Esophagus squamous epithelium (tissue), 5 donors: ENCODE results near the gene NFIB. TPM values are rescaled to one million over a fixed set of nuclear protein-coding genes. Genes with fewer than 3 reads are reported as not detected.

Experiments used
- DNase-seq: peaks from one replicate; lab custom pipeline; 2025; lab: John Stamatoyannopoulos, UW
- H3K27ac ChIP-seq, 4 donors: fragments of 200-600 bp; sonication (generic); one replicate each; pipeline ENCODE4 v1.5.1; 2016 to 2019; ENCODE audit warnings: mild to moderate bottlenecking in 1 of 4
- H3K27me3 ChIP-seq, 4 donors: fragments of 200-600 bp; sonication (generic); 1 replicate in 3 of 4; 2 replicates in 1 of 4; pipeline versions ENCODE4 v1.5.1 to v1.6.0; 2017 to 2021; ENCODE audit warnings: antibody characterized with exemption in 1 of 4
- H3K36me3 ChIP-seq, 3 donors: fragments of 200-600 bp; sonication (generic); one replicate each; pipeline ENCODE4 v1.5.1; 2016 to 2019
- H3K4me1 ChIP-seq, 3 donors: fragments of 200-600 bp; sonication (generic); one replicate each; pipeline ENCODE4 v1.5.1; 2017 to 2019
- H3K4me3 ChIP-seq, 4 donors: fragments of 200-600 bp; sonication (generic); 1 replicate in 3 of 4; 2 replicates in 1 of 4; pipeline ENCODE4 v1.5.1; 2016 to 2019; ENCODE audit warnings: mild to moderate bottlenecking in 2 of 4, moderate library complexity in 1 of 4
- H3K9me3 ChIP-seq, 3 donors: fragments of 200-600 bp; sonication (generic); one replicate each; pipeline ENCODE4 v1.5.1; 2016 to 2019
- CTCF ChIP-seq, 6 experiments: fragments of 450-650 bp in 4 of 6; fragments of 200-600 bp in 2 of 6; sonication (generic) in 2 of 6; IDR thresholded peaks; one replicate each; pipeline ENCODE4 v1.5.1; 2016 to 2019; ENCODE audit warnings: antibody characterized with exemption in 6 of 6, mild to moderate bottlenecking in 4 of 6, moderate library complexity in 4 of 6
- POLR2A ChIP-seq, 4 donors: fragments of 450-650 bp; IDR thresholded peaks; one replicate each; pipeline ENCODE4 v1.6.1; 2017; ENCODE audit warnings: antibody characterized with exemption in 4 of 4, mild to moderate bottlenecking in 4 of 4, moderate library complexity in 3 of 4
- WGBS, 2 donors: methylation state at CpG; one replicate each; pipeline ENCODE4 v1.1.5; 2018; 5-methylcytosine and 5-hydroxymethylcytosine counted together
- intact Hi-C: fragments of 100-400 bp; cut with DNase I; formaldehyde crosslinking; loops from one replicate; pipeline ENCODE4 v1.15.0; 2022
- total RNA-seq, 4 donors: library from RNA; depleted of rRNA; stranded (reverse); fragments of >200 nt; gene quantifications; one replicate each; pipeline ENCODE4 v1.1.0, GENCODE V29; 2016
- donor health status: DM: yes; HTN: yes; CAD: no.

The NFIB gene
- total RNA-seq, 4 donors from 2014 or later: 16.8 to 38.1 (median 23.0) TPM

- no peaks in the 10 kb centered on the region for H3K36me3 ChIP-seq
- H3K27ac ChIP-seq: no peak overlapping the region
- no peak overlapping the region for H3K4me3 ChIP-seq
- peaks cover 0 to 45% (median 16%) of the 10 kb centered on the region in 3 donors for H3K4me1 ChIP-seq
- no peak for DNase-seq
- TF ChIP-seq CTCF (IDR thresholded peaks at IDR 0.05): no peak
- TF ChIP-seq POLR2A (IDR thresholded peaks at IDR 0.05): no peak
- H3K27me3 ChIP-seq: no peaks in the 10 kb centered on the region
- intact Hi-C loops: no loop called here
- WGBS, 2 donors: 75 to 100% methylated on average over 1 of the region's 1 CpG
- H3K9me3 ChIP-seq: no peaks in the 10 kb centered on the region
Measured at GRCh38 chr9:14218253-14218652, 95.7 kb downstream of the NFIB start.

- TF ChIP-seq CTCF (IDR thresholded peaks at IDR 0.05) (no peak), POLR2A (IDR thresholded peaks at IDR 0.05) (no peak)
- DNase-seq: no peak
- Histone ChIP-seq H3K27ac (no peak overlapping the region), H3K36me3 (no peaks in the 10 kb centered on the region), H3K9me3 (no peaks in the 10 kb centered on the region), H3K4me1 (peaks cover 0 to 55% (median 10%) of the 10 kb centered on the region in 3 donors), H3K4me3 (no peak overlapping the region), H3K27me3 (no peaks in the 10 kb centered on the region)
- 83% methylated on average over 1 of the region's 1 CpG; no CpG with 5 or more reads in 1 of the 2 donors for WGBS, 2 donors
- intact Hi-C loops: no loop called here
Measured at GRCh38 chr9:14216612-14217194, 97.2 kb downstream of the NFIB start.

- Histone ChIP-seq H3K27me3 (no peaks in the 10 kb centered on the region), H3K9me3 (no peaks in the 10 kb centered on the region), H3K27ac (no peak overlapping the region), H3K4me1 (peaks cover 0 to 49% (median 5%) of the 10 kb centered on the region in 3 donors), H3K4me3 (no peak overlapping the region), H3K36me3 (no peaks in the 10 kb centered on the region)
- WGBS, 2 donors: 61 to 63% methylated on average over 1 of the region's 1 CpG
- intact Hi-C loops: no loop called here
- no peak for DNase-seq
- TF ChIP-seq POLR2A (IDR thresholded peaks at IDR 0.05) (no peak), CTCF (IDR thresholded peaks at IDR 0.05) (no peak)
Measured at GRCh38 chr9:14215614-14216013, 98.3 kb downstream of the NFIB start.

- Histone ChIP-seq H3K9me3 (no peaks in the 10 kb centered on the region), H3K27me3 (no peaks in the 10 kb centered on the region), H3K27ac (no peak overlapping the region), H3K4me3 (no peak overlapping the region), H3K36me3 (no peaks in the 10 kb centered on the region), H3K4me1 (peaks cover 0 to 42% (median 0%) of the 10 kb centered on the region in 3 donors)
- DNase-seq: no peak
- intact Hi-C loops: no loop called here
- no peak for TF ChIP-seq CTCF (IDR thresholded peaks at IDR 0.05)
- TF ChIP-seq POLR2A (IDR thresholded peaks at IDR 0.05): no peak
- WGBS, 2 donors: 26 to 38% methylated on average over 2 of the region's 2 CpGs
Measured at GRCh38 chr9:14214693-14215092, 99.2 kb downstream of the NFIB start.

GRCh38 chr9:14214065-14214684, 99.8 kb downstream of the NFIB start:
- Histone ChIP-seq H3K36me3 (no peaks in the 10 kb centered on the region), H3K27ac (no peak overlapping the region), H3K4me1 (peaks cover 0 to 43% (median 0%) of the 10 kb centered on the region in 3 donors), H3K4me3 (no peak overlapping the region), H3K27me3 (no peaks in the 10 kb centered on the region), H3K9me3 (no peaks in the 10 kb centered on the region)
- WGBS, 2 donors: 72 to 78% methylated on average over 3 of the region's 3 CpGs
- intact Hi-C loops: no loop called here
- DNase-seq: no peak
- TF ChIP-seq POLR2A (IDR thresholded peaks at IDR 0.05): no peak
- TF ChIP-seq CTCF (IDR thresholded peaks at IDR 0.05): no peak
